Measurements from ENCODE around the gene SDHA. TPM values are rescaled to one million over a fixed set of nuclear protein-coding genes. Genes with fewer than 3 reads are reported as not detected.

Gene SDHA
- total and polyA plus RNA-seq, 10 donors = 58.6 to 135 (median 107) TPM

DNA sequence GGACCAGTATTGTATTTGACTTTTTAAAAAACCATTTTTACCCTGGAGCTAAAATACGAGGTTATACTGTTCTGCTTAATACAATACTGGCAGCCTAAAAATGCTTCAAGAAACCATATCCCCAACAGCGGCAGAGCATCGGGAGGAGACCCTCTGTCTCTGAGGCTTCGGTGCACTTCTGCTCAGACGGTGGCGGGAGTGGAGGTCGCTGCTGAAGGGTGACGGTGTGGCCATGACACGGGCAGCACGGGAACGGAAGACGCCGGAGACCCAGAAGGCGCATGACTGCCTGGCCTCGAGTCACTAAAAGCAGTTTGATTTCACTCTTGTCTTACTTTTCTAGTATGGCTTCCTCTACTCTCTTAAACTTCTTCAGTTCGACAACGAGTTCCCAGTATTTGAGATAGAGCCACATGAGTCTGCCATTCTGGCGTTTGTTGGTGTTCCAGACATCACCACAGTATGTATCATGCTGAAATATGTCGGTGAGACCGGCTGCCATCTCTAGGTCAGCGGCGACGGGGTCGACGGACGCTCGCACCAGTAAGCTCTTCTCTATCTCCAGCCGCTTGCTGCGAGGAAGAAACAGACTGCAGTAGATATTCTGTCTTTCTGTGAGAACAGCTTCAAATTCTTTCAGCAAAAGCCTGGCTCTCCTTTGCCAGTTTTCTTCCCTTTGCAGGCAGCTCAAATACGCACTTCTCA, 13.0 kb upstream of the SDHA start:
- intact Hi-C loops (cut with DNase I; ENCODE audit: low total_unique reads) = no loop called here
- DNase-seq = no peak
- Histone ChIP-seq H3K9me3 (no peaks in the 10 kb centered on the region), H3K36me3 (peaks cover 0 to 61% (median 32%) of the 10 kb centered on the region in 6 donors), H3K4me3 (no peak overlapping the region), H3K4me1 (peaks cover 0 to 12% (median 3%) of the 10 kb centered on the region in 6 donors), H3K27me3 (replicated peaks in 1 of 7) (no peaks in the 10 kb centered on the region), H3K27ac (no peak overlapping the region)
- 94 to 97% (median 95%) methylated on average over 30 of the region's 30 CpGs for WGBS, 5 donors
- TF ChIP-seq, protein P1, sequence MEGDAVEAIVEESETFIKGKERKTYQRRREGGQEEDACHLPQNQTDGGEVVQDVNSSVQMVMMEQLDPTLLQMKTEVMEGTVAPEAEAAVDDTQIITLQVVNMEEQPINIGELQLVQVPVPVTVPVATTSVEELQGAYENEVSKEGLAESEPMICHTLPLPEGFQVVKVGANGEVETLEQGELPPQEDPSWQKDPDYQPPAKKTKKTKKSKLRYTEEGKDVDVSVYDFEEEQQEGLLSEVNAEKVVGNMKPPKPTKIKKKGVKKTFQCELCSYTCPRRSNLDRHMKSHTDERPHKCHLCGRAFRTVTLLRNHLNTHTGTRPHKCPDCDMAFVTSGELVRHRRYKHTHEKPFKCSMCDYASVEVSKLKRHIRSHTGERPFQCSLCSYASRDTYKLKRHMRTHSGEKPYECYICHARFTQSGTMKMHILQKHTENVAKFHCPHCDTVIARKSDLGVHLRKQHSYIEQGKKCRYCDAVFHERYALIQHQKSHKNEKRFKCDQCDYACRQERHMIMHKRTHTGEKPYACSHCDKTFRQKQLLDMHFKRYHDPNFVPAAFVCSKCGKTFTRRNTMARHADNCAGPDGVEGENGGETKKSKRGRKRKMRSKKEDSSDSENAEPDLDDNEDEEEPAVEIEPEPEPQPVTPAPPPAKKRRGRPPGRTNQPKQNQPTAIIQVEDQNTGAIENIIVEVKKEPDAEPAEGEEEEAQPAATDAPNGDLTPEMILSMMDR (IDR thresholded peaks at IDR 0.05 in 8 of 11, conservative IDR thresholded peaks at IDR 0.05 in 3 of 11) = no peak
- TF ChIP-seq POLR2AphosphoS5 (IDR thresholded peaks at IDR 0.05) (no peak), POLR2A (IDR thresholded peaks at IDR 0.05) (no peak)

DNA sequence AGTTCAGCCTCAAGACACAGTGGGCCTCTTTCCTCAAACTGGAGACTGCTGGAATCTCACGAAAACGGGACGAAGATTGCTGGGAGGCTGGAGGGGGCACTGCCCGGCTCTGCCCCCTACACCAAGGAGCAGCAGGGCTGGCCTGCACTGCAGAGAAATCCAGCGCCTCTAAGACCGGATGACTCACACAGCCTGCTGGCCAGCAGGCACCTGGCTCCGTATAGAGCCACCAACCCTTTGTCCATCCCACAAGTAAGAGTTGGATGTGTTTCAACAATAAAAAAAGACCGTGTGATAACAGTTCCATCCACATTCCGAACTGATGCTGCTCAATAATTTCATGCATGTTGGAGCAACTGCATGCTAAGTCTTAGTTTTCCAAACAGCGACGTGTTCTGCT, 11.7 kb upstream of the SDHA start:
- DNase-seq = no peak
- no peaks in the 10 kb centered on the region for H3K9me3 ChIP-seq
- H3K4me3 ChIP-seq = no peak overlapping the region
- TF ChIP-seq POLR2A (IDR thresholded peaks at IDR 0.05) (no peak), POLR2AphosphoS5 (IDR thresholded peaks at IDR 0.05) (no peak)
- TF ChIP-seq, protein P1 (IDR thresholded peaks at IDR 0.05 in 8 of 11, conservative IDR thresholded peaks at IDR 0.05 in 3 of 11) = no peak
- H3K27me3 ChIP-seq (replicated peaks in 1 of 7) = no peaks in the 10 kb centered on the region
- H3K27ac ChIP-seq = no peak overlapping the region
- peaks cover 0 to 61% (median 32%) of the 10 kb centered on the region in 6 donors for H3K36me3 ChIP-seq
- peaks cover 0 to 11% (median 1%) of the 10 kb centered on the region in 6 donors for H3K4me1 ChIP-seq
- 87 to 96% (median 92%) methylated on average over 9 to 11 of the region's 11 CpGs for WGBS, 5 donors
- intact Hi-C loops (cut with DNase I; ENCODE audit: low total_unique reads) = no loop called here

DNA sequence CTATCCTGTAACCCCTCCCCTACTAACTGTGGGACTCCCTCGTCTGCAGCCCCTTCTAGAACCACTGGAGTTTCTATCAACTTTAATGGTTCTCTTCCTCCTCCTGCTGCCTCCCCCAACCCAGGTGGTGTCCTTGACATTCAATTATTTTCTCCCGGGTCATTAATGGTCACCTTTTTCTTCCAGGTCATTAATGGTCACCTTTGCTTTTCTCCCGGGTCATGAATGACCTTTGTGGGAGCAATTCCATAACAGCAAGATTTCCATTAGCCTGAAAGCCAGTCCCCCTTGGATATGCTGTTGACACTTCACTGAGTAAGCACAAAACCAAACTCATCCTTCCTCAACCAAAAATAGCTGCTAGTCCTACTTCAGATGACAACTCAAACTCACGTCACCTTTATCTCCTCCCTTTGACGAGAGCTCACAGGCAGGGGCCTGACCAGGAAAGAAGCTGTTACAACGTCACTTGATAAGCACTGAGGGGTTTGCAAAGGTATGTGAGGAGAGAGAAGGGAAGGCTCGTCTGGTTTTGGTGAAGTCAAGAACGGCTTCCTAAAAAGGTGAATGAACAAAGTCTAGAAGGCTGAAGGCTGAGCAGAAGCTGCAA, 11.1 kb upstream of the SDHA start:
- H3K4me3 ChIP-seq = no peak overlapping the region
- peaks cover 0 to 8% (median 0%) of the 10 kb centered on the region in 6 donors for H3K4me1 ChIP-seq
- TF ChIP-seq POLR2AphosphoS5 (IDR thresholded peaks at IDR 0.05) (no peak), POLR2A (IDR thresholded peaks at IDR 0.05) (no peak)
- TF ChIP-seq, protein P1 (IDR thresholded peaks at IDR 0.05 in 8 of 11, conservative IDR thresholded peaks at IDR 0.05 in 3 of 11) = no peak
- 81 to 85% (median 83%) methylated on average over 8 of the region's 8 CpGs for WGBS, 5 donors
- intact Hi-C loops (cut with DNase I; ENCODE audit: low total_unique reads) = no loop called here
- H3K36me3 ChIP-seq = peaks cover 0 to 61% (median 32%) of the 10 kb centered on the region in 6 donors
- H3K9me3 ChIP-seq = no peaks in the 10 kb centered on the region
- H3K27ac ChIP-seq = no peak overlapping the region
- DNase-seq = no peak
- no peaks in the 10 kb centered on the region for H3K27me3 ChIP-seq (replicated peaks in 1 of 7)

DNA sequence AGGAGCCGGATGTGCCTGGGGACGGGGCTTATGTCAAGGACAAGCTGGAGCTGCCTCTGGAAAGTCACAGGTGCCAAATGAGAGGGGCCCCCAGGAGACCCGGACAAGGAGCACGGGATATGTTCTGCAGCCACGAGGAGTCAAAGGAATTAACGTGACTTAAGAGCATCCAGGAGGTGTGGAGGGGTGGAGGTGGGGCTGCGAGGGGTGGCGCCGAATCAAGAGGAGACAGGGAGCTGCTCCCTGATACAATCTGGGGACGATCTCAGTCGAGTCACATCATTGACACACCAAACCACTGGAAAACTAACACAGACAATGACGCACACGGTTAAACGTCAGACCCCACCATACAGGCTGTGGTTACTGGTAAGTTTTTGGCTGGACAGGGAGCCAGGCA, 10.5 kb upstream of the SDHA start:
- no peaks in the 10 kb centered on the region for H3K9me3 ChIP-seq
- 78 to 90% (median 86%) methylated on average over 14 of the region's 14 CpGs for WGBS, 5 donors
- intact Hi-C loops (cut with DNase I; ENCODE audit: low total_unique reads) = no loop called here
- peak; percentile 37 for DNase-seq
- H3K27ac ChIP-seq = no peak overlapping the region
- H3K4me3 ChIP-seq = no peak overlapping the region
- H3K36me3 ChIP-seq = peaks cover 0 to 61% (median 32%) of the 10 kb centered on the region in 6 donors
- TF ChIP-seq, protein P1 (IDR thresholded peaks at IDR 0.05 in 8 of 11, conservative IDR thresholded peaks at IDR 0.05 in 3 of 11) = no peak
- TF ChIP-seq POLR2AphosphoS5 (IDR thresholded peaks at IDR 0.05) (no peak), POLR2A (IDR thresholded peaks at IDR 0.05) (no peak)
- peaks cover 0 to 8% (median 0%) of the 10 kb centered on the region in 6 donors for H3K4me1 ChIP-seq
- H3K27me3 ChIP-seq (replicated peaks in 1 of 7) = no peaks in the 10 kb centered on the region
